Neural progenitor cell (in vitro differentiated cells): ENCODE results near the gene NDUFS2. TPM values are rescaled to one million over a fixed set of nuclear protein-coding genes. Genes with fewer than 3 reads are reported as not detected.

ENCODE experiments used
- DNase-seq: peaks from one replicate; pipeline ENCODE4 v3.0.0-alpha.2; 2016; ENCODE audit warnings: low spot score
- H2AFZ ChIP-seq: fragments of 200-600 bp; sonication (generic); replicated peaks from 2 replicates; pipeline ENCODE4 v1.6.1; 2016; ENCODE audit warnings: antibody characterized with exemption
- H3F3A ChIP-seq: fragments of 200-600 bp; sonication (generic); 2 replicates; pipeline ENCODE4 v1.6.1; 2016; ENCODE audit warnings: antibody characterized with exemption, low read depth
- H3K27ac ChIP-seq: fragments of 200-600 bp; sonication (generic); 2 replicates; pipeline ENCODE4 v1.5.1; 2016; ENCODE audit warnings: mild to moderate bottlenecking
- H3K27me3 ChIP-seq: fragments of 200-600 bp; sonication (generic); 2 replicates; pipeline ENCODE4 v1.6.1; 2016; ENCODE audit warnings: mild to moderate bottlenecking, moderate library complexity
- H3K36me3 ChIP-seq: fragments of 200-600 bp; sonication (generic); 2 replicates; pipeline ENCODE4 v1.5.1; 2016
- H3K4me1 ChIP-seq: fragments of 200-600 bp; sonication (generic); 2 replicates; pipeline ENCODE4 v1.6.1; 2016; ENCODE audit warnings: mixed run types
- H3K4me2 ChIP-seq: fragments of 200-600 bp; sonication (generic); 2 replicates; pipeline ENCODE4 v1.6.1; 2016
- H3K4me3 ChIP-seq: fragments of 200-600 bp; sonication (generic); 2 replicates; pipeline ENCODE4 v1.5.1; 2016
- H3K79me2 ChIP-seq: fragments of 200-600 bp; sonication (generic); 2 replicates; pipeline ENCODE4 v1.6.1; 2016; ENCODE audit warnings: low read depth
- H3K9ac ChIP-seq: fragments of 200-600 bp; sonication (generic); 2 replicates; pipeline ENCODE4 v1.6.1; 2016
- H3K9me3 ChIP-seq: fragments of 200-600 bp; sonication (generic); 2 replicates; pipeline ENCODE4 v1.5.1; 2016; ENCODE audit warnings: low read depth
- H4K20me1 ChIP-seq: fragments of 200-600 bp; sonication (generic); 2 replicates; pipeline ENCODE4 v1.6.1; 2016; ENCODE audit warnings: low read depth
- H3K27ac Mint-ChIP-seq: 3 replicates; pipeline ENCODE4 v1.8.0; 2021; ENCODE audit warnings: mixed read lengths
- H3K27me3 Mint-ChIP-seq: 2 replicates; pipeline ENCODE4 v1.8.0; 2022; ENCODE audit warnings: low read depth, mild to moderate bottlenecking, inconsistent platforms, moderate library complexity, mixed read lengths; ENCODE audit not compliant: insufficient read depth
- H3K36me3 Mint-ChIP-seq: 3 replicates; pipeline ENCODE4 v1.8.0; 2021; ENCODE audit warnings: mixed read lengths
- H3K4me1 Mint-ChIP-seq: 3 replicates; pipeline ENCODE4 v1.8.0; 2021; ENCODE audit warnings: mixed read lengths
- H3K4me3 Mint-ChIP-seq: 3 replicates; pipeline ENCODE4 v1.8.0; 2021; ENCODE audit warnings: mild to moderate bottlenecking, moderate library complexity, mixed read lengths
- H3K9me3 Mint-ChIP-seq: 3 replicates; pipeline ENCODE4 v1.8.0; 2020; ENCODE audit warnings: mixed read lengths
- EZH2 ChIP-seq: fragments of 200-600 bp; sonication (generic); IDR thresholded peaks from 2 replicates; pipeline ENCODE4 v1.6.1; 2017; ENCODE audit warnings: antibody characterized with exemption, mild to moderate bottlenecking, moderate library complexity
- EZH2phosphoT487 ChIP-seq: fragments of 200-600 bp; sonication (generic); IDR thresholded peaks from 2 replicates; pipeline ENCODE4 v1.6.1; 2017; ENCODE audit warnings: antibody characterized with exemption
- total RNA-seq: library from RNA; depleted of rRNA; stranded (reverse); fragments of >200 nt; gene quantifications from 2 replicates; pipeline ENCODE4 v1.2.3, GENCODE V29; 2015; ENCODE audit warnings: low replicate concordance
- TF ChIP-seq, protein P1 (sequence below): fragments of 200-600 bp; sonication (generic); IDR thresholded peaks from 2 replicates; pipeline ENCODE4 v1.5.1; 2017; ENCODE audit warnings: antibody characterized with exemption, mild to moderate bottlenecking

Gene NDUFS2
- total RNA-seq, 1 donor from 2014 or later, result 107 TPM

DNA sequence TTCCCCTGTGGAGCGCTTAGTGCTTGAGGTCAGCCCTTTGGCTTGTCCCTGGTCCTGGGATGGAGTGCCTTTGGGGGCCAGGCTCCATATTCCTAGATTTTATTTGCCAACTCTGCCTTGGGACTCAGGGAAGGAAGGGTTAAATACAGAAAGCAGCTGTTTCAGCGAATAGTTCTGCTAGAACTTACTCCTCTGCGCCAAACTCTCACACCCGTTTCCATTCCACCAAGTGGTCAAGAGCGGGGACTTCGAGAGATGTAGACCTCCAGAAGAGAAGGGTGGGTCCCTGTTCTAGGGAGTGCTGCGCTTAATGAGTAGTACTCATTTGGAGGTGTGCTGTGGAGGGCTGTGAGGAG lies 23.0 kb downstream of the NDUFS2 start:
- Histone ChIP-seq H4K20me1 (no peaks in the 10 kb centered on the region), H3K27me3 (no peaks in the 10 kb centered on the region), H3K9ac (no peak overlapping the region), H2AFZ (peak overlapping the region; percentile 54), H3K27ac (no peak overlapping the region), H3F3A (peaks cover 13% of the 10 kb centered on the region), H3K9me3 (no peaks in the 10 kb centered on the region), H3K79me2 (no peaks in the 10 kb centered on the region), H3K4me2 (no peak overlapping the region), H3K36me3 (no peaks in the 10 kb centered on the region), H3K4me3 (no peak overlapping the region), H3K4me1 (peaks cover 9% of the 10 kb centered on the region)
- Mint-ChIP-seq H3K4me3 (peak overlapping the region; percentile 99), H3K27me3 (peaks cover 5% of the 10 kb centered on the region), H3K27ac (peak overlapping the region; percentile 50), H3K36me3 (no peaks in the 10 kb centered on the region), H3K4me1 (peaks cover 21% of the 10 kb centered on the region), H3K9me3 (no peaks in the 10 kb centered on the region)
- TF ChIP-seq EZH2phosphoT487 (no peak), EZH2 (no peak)
- TF ChIP-seq, protein P1, sequence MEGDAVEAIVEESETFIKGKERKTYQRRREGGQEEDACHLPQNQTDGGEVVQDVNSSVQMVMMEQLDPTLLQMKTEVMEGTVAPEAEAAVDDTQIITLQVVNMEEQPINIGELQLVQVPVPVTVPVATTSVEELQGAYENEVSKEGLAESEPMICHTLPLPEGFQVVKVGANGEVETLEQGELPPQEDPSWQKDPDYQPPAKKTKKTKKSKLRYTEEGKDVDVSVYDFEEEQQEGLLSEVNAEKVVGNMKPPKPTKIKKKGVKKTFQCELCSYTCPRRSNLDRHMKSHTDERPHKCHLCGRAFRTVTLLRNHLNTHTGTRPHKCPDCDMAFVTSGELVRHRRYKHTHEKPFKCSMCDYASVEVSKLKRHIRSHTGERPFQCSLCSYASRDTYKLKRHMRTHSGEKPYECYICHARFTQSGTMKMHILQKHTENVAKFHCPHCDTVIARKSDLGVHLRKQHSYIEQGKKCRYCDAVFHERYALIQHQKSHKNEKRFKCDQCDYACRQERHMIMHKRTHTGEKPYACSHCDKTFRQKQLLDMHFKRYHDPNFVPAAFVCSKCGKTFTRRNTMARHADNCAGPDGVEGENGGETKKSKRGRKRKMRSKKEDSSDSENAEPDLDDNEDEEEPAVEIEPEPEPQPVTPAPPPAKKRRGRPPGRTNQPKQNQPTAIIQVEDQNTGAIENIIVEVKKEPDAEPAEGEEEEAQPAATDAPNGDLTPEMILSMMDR, result no peak
- no peak for DNase-seq

DNA sequence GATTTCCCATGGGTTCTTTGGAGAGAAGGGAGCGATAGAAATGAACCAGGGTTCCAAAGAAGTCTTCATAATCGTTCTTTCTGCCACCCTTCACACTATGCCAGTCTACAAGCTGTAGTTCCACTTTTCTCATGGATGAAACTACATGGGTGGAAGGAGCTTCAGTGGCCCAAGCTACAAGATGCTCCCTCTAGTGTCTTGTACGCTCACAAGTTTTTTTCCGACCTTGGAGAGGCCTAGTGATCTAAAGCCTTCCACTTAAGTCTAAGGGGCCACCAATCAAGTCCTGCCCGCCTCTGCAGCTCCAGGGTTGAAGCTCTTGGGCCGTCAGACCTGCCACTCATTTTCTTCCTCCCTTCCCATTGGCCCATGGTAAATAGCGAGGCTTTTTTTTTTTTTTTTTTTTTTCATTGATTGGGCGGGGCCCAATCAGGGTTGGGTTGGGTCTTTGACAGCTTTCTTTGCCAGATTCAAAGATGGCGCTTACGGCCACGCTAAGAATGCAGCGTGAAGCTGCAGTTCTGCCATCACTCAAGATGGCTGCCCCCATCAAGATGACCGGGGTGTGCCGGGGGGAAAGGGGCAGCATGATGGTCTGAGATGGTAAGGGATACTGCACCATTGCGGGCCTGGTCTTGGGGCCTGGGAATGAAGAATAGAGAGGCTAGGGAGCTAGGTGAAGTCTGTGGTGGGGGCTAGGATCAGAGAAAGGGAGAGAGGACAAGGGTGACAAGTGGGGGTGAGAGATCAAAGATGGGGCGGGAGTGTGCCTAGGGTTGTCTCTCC lies 23.6 kb downstream of the NDUFS2 start, which contains the start of gene TOMM40L:
Gene TOMM40L, plus strand, starts transcription at position 527 of the 786 bp plus-strand sequence. CDS start 430 bp downstream, outside the sequence.
- Mint-ChIP-seq H3K36me3 (no peaks in the 10 kb centered on the region), H3K9me3 (no peaks in the 10 kb centered on the region), H3K4me3 (peak within 1 kb of the TSS; percentile 99), H3K4me1 (peaks cover 21% of the 10 kb centered on the region), H3K27me3 (peaks cover 5% of the 10 kb centered on the region), H3K27ac (peak within 1 kb of the TSS; percentile 96)
- Histone ChIP-seq H3K4me3 (peak within 1 kb of the TSS; percentile 70), H3K27me3 (no peaks in the 10 kb centered on the region), H3K9ac (peak within 1 kb of the TSS; percentile 2), H3K4me1 (peaks cover 9% of the 10 kb centered on the region), H4K20me1 (no peaks in the 10 kb centered on the region), H3K4me2 (peak within 1 kb of the TSS; percentile 89), H3K36me3 (no peaks in the 10 kb centered on the region), H3K79me2 (no peaks in the 10 kb centered on the region), H3F3A (peaks cover 13% of the 10 kb centered on the region), H3K9me3 (no peaks in the 10 kb centered on the region), H3K27ac (no peak within 1 kb of the TSS), H2AFZ (peak within 1 kb of the TSS; percentile 84)
- peak; percentile 97 for DNase-seq
- TF ChIP-seq, protein P1, result peak; percentile 55
- TF ChIP-seq EZH2 (no peak), EZH2phosphoT487 (no peak)

DNA sequence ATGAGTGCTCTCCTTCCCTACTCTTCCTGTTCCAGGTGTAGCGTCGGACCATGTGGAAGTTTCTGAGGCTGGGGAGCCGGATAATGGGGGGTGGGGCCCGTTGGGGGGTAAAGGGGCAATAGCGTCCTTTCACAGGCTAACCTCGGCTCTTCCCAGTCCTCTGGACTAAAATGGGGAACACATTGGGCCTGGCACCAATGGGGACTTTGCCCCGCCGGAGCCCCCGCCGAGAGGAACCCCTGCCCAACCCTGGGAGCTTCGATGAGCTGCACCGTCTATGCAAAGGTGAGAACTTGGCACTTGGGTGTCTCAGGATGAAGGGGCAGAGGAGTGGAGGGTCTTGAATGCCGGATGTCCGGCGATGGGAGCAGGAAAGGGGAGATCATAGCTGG lies 24.1 kb downstream of the NDUFS2 start:
- H3K27ac Mint-ChIP-seq, result peak overlapping the region; percentile 96

More for the DNA sequence above, 24.1 kb downstream of the NDUFS2 start:
- H3K27me3 Mint-ChIP-seq, result peaks cover 6% of the 10 kb centered on the region
- no peaks in the 10 kb centered on the region for H3K9me3 Mint-ChIP-seq
- no peaks in the 10 kb centered on the region for H3K79me2 ChIP-seq
- H3K27me3 ChIP-seq, result no peaks in the 10 kb centered on the region
- peaks cover 9% of the 10 kb centered on the region for H3K4me1 ChIP-seq
- H3K4me2 ChIP-seq, result peak overlapping the region; percentile 89
- H3K27ac ChIP-seq, result no peak overlapping the region
- peak overlapping the region; percentile 2 for H3K9ac ChIP-seq
- DNase-seq, result no peak
- H3K4me3 Mint-ChIP-seq, result peak overlapping the region; percentile 99
- no peaks in the 10 kb centered on the region for H3K36me3 Mint-ChIP-seq
- H2AFZ ChIP-seq, result peak overlapping the region; percentile 84
- H3F3A ChIP-seq, result peaks cover 13% of the 10 kb centered on the region
- H3K4me1 Mint-ChIP-seq, result peaks cover 21% of the 10 kb centered on the region
- H3K9me3 ChIP-seq, result no peaks in the 10 kb centered on the region
- TF ChIP-seq, protein P1, result no peak
- TF ChIP-seq EZH2 (no peak), EZH2phosphoT487 (no peak)
- H4K20me1 ChIP-seq, result no peaks in the 10 kb centered on the region
- H3K36me3 ChIP-seq, result no peaks in the 10 kb centered on the region
- peak overlapping the region; percentile 70 for H3K4me3 ChIP-seq
